GM12892 (cell line): ENCODE measurements around the gene DNASE1L3.

ENCODE experiments used
- POLR2A ChIP-seq: IDR thresholded peaks from 2 replicates; pipeline ENCODE4 v1.6.1; 2011; ENCODE audit warnings: low read depth, low read length, control low read depth
- TAF1 ChIP-seq: IDR thresholded peaks from 2 replicates; pipeline ENCODE4 v1.6.1; 2011; ENCODE audit warnings: low read depth, mild to moderate bottlenecking, control low read depth, low read length, borderline replicate concordance

GRCh38 chr3:58175187-58175436 is 35.7 kb downstream of the DNASE1L3 start:
- TF ChIP-seq TAF1 (no peak), POLR2A (no peak)
